HCT116 (cell line): ENCODE measurements around the gene TMEM132D.

Experiments used
- CTCF ChIP-seq, 3 experiments: fragments of 200-600 bp in 1 of 3; sonication (generic) in 1 of 3; IDR thresholded peaks in 2 of 3; conservative IDR thresholded peaks in 1 of 3; 2 replicates each; pipeline ENCODE4 v1.5.1; 2012 to 2017; ENCODE audit warnings: low read depth in 2 of 3, low read length in 2 of 3, antibody characterized with exemption in 1 of 3, borderline replicate concordance in 1 of 3, control low read depth in 1 of 3, mild to moderate bottlenecking in 1 of 3, mixed read lengths in 1 of 3, mixed run types in 1 of 3, moderate library complexity in 1 of 3; ENCODE audit not compliant: insufficient read depth in 1 of 3
- POLR2A ChIP-seq: IDR thresholded peaks from 2 replicates; pipeline ENCODE4 v1.7.0; 2011; ENCODE audit warnings: borderline replicate concordance; ENCODE audit not compliant: insufficient read depth, insufficient read length; ENCODE audit errors: extremely low read depth
- YY1 ChIP-seq: IDR thresholded peaks from 2 replicates; pipeline ENCODE4 v1.6.1; 2011; ENCODE audit warnings: low read length, low read depth, moderate library complexity, mild to moderate bottlenecking; ENCODE audit not compliant: insufficient replicate concordance; ENCODE audit errors: extremely low read depth

DNA sequence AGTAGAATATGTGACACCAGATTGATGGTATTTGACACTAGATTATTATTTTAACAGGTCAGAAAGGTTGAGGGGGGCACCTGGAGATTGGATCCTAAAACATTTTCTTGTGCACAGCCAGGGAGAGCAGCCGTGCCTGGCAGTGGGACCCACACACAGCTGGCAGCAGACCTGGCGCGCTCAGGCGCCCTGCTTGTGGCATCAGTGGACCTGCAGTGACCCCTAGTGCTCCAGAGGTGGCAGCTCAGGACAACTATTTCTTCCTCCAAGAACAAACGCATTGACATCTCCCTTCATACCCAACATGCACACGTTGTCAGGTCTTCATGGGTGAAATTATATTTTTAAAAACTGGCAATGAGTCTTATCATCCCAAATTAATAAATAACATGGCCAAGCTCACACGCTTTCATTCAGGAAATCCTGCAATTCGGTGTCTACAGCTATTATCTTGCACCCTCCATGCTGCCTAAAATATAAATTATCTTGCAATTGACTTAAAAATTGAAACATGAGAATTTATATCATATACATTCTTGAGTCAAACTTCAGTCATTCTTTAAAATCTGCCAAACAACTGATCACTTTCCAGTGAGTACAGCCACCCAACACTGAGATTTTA lies 7.7 kb upstream of the TMEM132D start:
- TF ChIP-seq YY1 (no peak), POLR2A (no peak), CTCF (IDR thresholded peaks at IDR 0.05 in 2 of 3, conservative IDR thresholded peaks at IDR 0.05 in 1 of 3; ENCODE audit: borderline replicate concordance in 1 of 3, insufficient read depth in 1 of 3, low read depth in 2 of 3, low read length in 2 of 3) (peak in 2 of 3 experiments; percentile 19 to 36; a peak in 3 of 6 replicates)
